Measurements from ENCODE around the gene SECTM1. TPM values are rescaled to one million over a fixed set of nuclear protein-coding genes. Genes with fewer than 3 reads are reported as not detected.

Gene SECTM1
- polyA plus RNA-seq, 2 of the 4 experiments (the other 2 are of a cell fraction): 0.22 to 2.0 TPM

GRCh38 chr17:82356845-82357355, 23.3 kb upstream of the SECTM1 start:
- POLR2A ChIA-PET: no interaction called here
- Histone ChIP-seq H3K4me3 (no peak overlapping the region), H3K27ac (no peak overlapping the region), H3K4me2 (no peak overlapping the region), H3K9me3 (no peaks in the 10 kb centered on the region), H3K4me1 (peaks cover 18% of the 10 kb centered on the region)
- WGBS (ENCODE audit: missing lambda C conversion rate): 77% methylated on average over 20 of the region's 20 CpGs
- no peak for DNase-seq (ENCODE audit: low read depth in 1 of 2, low spot score in 1 of 2)
- no peak for FAIRE-seq
- no peak for TF ChIP-seq FOSL2 (IDR thresholded peaks at IDR 0.05)
- no peak for TF ChIP-seq FOSL2 (CRISPR knock-in tag; IDR thresholded peaks at IDR 0.05)
- no peak for TF ChIP-seq CBX2 (IDR thresholded peaks at IDR 0.05; ENCODE audit: borderline replicate concordance, low read depth)
- no peak for TF ChIP-seq RCOR1 (IDR thresholded peaks at IDR 0.05; ENCODE audit: low read depth, low read length)
- TF ChIP-seq HOXA7 (CRISPR knock-in tag; IDR thresholded peaks at IDR 0.05): no peak
- TF ChIP-seq SMC3 (IDR thresholded peaks at IDR 0.05): no peak
- TF ChIP-seq CBX8 (IDR thresholded peaks at IDR 0.05): no peak
- TF ChIP-seq CHD2 (IDR thresholded peaks at IDR 0.05; ENCODE audit: low read length, partially characterized antibody): no peak
- no peak for TF ChIP-seq ZC3H11A (IDR thresholded peaks at IDR 0.05)
- TF ChIP-seq TP53 (CRISPR knock-in tag; IDR thresholded peaks at IDR 0.05): no peak
- no peak for TF ChIP-seq MYC (IDR thresholded peaks at IDR 0.05; ENCODE audit: borderline replicate concordance, low read length)
- TF ChIP-seq, protein P1, sequence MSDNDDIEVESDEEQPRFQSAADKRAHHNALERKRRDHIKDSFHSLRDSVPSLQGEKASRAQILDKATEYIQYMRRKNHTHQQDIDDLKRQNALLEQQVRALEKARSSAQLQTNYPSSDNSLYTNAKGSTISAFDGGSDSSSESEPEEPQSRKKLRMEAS (IDR thresholded peaks at IDR 0.05): no peak
- no peak for TF ChIP-seq TFCP2L1 (CRISPR knock-in tag; IDR thresholded peaks at IDR 0.05)
- TF ChIP-seq, protein P2, sequence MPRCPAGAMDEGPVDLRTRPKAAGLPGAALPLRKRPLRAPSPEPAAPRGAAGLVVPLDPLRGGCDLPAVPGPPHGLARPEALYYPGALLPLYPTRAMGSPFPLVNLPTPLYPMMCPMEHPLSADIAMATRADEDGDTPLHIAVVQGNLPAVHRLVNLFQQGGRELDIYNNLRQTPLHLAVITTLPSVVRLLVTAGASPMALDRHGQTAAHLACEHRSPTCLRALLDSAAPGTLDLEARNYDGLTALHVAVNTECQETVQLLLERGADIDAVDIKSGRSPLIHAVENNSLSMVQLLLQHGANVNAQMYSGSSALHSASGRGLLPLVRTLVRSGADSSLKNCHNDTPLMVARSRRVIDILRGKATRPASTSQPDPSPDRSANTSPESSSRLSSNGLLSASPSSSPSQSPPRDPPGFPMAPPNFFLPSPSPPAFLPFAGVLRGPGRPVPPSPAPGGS (IDR thresholded peaks at IDR 0.05): no peak
- no peak for TF ChIP-seq RFX5 (IDR thresholded peaks at IDR 0.05)
- no peak for TF ChIP-seq ZSCAN20 (CRISPR knock-in tag; IDR thresholded peaks at IDR 0.05)
- TF ChIP-seq HEYL (CRISPR knock-in tag; IDR thresholded peaks at IDR 0.05): no peak
- no peak for TF ChIP-seq ZNF302 (CRISPR knock-in tag; IDR thresholded peaks at IDR 0.05)
- TF ChIP-seq, protein P3, sequence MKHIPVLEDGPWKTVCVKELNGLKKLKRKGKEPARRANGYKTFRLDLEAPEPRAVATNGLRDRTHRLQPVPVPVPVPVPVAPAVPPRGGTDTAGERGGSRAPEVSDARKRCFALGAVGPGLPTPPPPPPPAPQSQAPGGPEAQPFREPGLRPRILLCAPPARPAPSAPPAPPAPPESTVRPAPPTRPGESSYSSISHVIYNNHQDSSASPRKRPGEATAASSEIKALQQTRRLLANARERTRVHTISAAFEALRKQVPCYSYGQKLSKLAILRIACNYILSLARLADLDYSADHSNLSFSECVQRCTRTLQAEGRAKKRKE (CRISPR knock-in tag; IDR thresholded peaks at IDR 0.05; ENCODE audit: low read depth): no peak
- TF ChIP-seq, protein P4, sequence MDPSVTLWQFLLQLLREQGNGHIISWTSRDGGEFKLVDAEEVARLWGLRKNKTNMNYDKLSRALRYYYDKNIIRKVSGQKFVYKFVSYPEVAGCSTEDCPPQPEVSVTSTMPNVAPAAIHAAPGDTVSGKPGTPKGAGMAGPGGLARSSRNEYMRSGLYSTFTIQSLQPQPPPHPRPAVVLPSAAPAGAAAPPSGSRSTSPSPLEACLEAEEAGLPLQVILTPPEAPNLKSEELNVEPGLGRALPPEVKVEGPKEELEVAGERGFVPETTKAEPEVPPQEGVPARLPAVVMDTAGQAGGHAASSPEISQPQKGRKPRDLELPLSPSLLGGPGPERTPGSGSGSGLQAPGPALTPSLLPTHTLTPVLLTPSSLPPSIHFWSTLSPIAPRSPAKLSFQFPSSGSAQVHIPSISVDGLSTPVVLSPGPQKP (IDR thresholded peaks at IDR 0.05; ENCODE audit: low read depth, low read length): no peak
- no peak for TF ChIP-seq JUN (IDR thresholded peaks at IDR 0.05)
- ATAC-seq: peak; percentile 16 to 36; a peak in 4 of 6 replicates
- CTCF ChIA-PET: interaction anchor here (0.7 to 5.8 kb wide), 12 partner anchors 9 to 326 kb away, joined by 3 to 44 read pairs (median 4); no protein-coding TSS in a partner anchor

DNA sequence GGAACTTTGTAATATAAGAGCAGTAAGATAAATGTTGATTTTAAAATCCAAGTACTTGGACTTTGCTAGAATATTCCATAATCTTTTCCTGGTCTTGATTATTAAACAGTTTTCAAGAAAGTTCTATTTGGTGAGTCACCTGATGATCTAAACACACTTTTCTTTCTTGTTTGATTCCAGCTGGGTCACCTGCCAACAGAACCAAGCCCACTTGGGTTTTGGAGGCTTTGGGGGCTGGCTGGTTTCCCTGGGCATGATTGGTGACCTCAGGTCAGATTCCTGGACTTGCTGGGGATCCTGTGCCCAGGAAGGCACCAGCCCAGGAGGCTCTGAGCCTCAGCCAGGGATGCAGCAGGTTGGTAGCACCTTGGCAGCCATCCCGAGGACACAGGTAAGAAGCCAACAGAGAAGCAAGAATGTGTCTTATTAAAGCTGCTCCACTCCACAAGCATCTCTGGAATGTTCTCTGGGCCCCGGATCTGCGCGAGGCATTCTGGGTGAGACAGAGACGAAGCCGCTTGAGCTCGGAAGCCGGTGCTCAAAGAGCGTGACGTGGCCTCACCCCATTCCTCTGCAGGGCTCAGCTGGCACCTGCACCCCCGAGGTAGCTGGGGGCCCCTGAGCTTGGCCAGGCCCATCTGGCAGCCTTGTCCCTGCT, 22.3 kb upstream of the SECTM1 start:
- FAIRE-seq: no peak
- Histone ChIP-seq H3K4me3 (no peak overlapping the region), H3K4me1 (peaks cover 18% of the 10 kb centered on the region), H3K27ac (no peak overlapping the region), H3K4me2 (no peak overlapping the region), H3K9me3 (no peaks in the 10 kb centered on the region)
- WGBS (ENCODE audit: missing lambda C conversion rate): 74% methylated on average over 11 of the region's 11 CpGs
- no peak for ATAC-seq
- ChIA-PET CTCF (interaction anchor here (0.9 to 5.8 kb wide), 10 partner anchors 10 to 325 kb away, joined by 3 to 44 read pairs (median 6); no protein-coding TSS in a partner anchor), POLR2A (no interaction called here)
- no peak for DNase-seq (ENCODE audit: low read depth in 1 of 2, low spot score in 1 of 2)
- TF ChIP-seq KDM5A (IDR thresholded peaks at IDR 0.05) (no peak), TFCP2L1 (CRISPR knock-in tag; IDR thresholded peaks at IDR 0.05) (no peak), JUN (IDR thresholded peaks at IDR 0.05) (no peak), CEBPB (IDR thresholded peaks at IDR 0.05) (no peak), HOXA7 (CRISPR knock-in tag; IDR thresholded peaks at IDR 0.05) (no peak), JUNB (IDR thresholded peaks at IDR 0.05) (no peak), MYC (IDR thresholded peaks at IDR 0.05; ENCODE audit: borderline replicate concordance, low read length) (no peak), HOXB13 (CRISPR knock-in tag; IDR thresholded peaks at IDR 0.05; ENCODE audit: low read depth) (no peak), NR3C1 (IDR thresholded peaks at IDR 0.05) (no peak), CTCF (IDR thresholded peaks at IDR 0.05) (no peak), FOXS1 (CRISPR knock-in tag; IDR thresholded peaks at IDR 0.05) (no peak), RCOR1 (IDR thresholded peaks at IDR 0.05; ENCODE audit: low read depth, low read length) (no peak), PBX3 (IDR thresholded peaks at IDR 0.05) (no peak), PHF8 (IDR thresholded peaks at IDR 0.05; ENCODE audit: borderline replicate concordance, low read depth) (no peak)
- TF ChIP-seq, protein P5, sequence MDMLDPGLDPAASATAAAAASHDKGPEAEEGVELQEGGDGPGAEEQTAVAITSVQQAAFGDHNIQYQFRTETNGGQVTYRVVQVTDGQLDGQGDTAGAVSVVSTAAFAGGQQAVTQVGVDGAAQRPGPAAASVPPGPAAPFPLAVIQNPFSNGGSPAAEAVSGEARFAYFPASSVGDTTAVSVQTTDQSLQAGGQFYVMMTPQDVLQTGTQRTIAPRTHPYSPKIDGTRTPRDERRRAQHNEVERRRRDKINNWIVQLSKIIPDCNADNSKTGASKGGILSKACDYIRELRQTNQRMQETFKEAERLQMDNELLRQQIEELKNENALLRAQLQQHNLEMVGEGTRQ (IDR thresholded peaks at IDR 0.05): no peak
- TF ChIP-seq, protein P1 (IDR thresholded peaks at IDR 0.05): no peak
